ENCODE measurements around the gene SEMA6A.

GRCh38 chr5:116464144-116464708 lies 110.4 kb downstream of the SEMA6A start:
- TF ChIP-seq POLR2A (IDR thresholded peaks at IDR 0.05) (no peak), CTCF (IDR thresholded peaks at IDR 0.05) (no peak)

All from Peyer's patch (tissue), 4 donors.